Suprapubic skin (tissue), 4 donors: Measurements from ENCODE around the gene EFHD1.

Source experiments
- POLR2A ChIP-seq, 2 donors: fragments of 450-650 bp; IDR thresholded peaks; one replicate each; pipeline ENCODE4 v1.6.1; 2017; ENCODE audit warnings: antibody characterized with exemption in 2 of 2, mild to moderate bottlenecking in 2 of 2, moderate library complexity in 2 of 2
- POLR2AphosphoS5 ChIP-seq, 3 donors: sonication (generic); formaldehyde crosslinking; IDR thresholded peaks; one replicate each; pipeline ENCODE4 v1.6.1; 2017; ENCODE audit warnings: antibody characterized with exemption in 3 of 3
- TF ChIP-seq, protein P1 (sequence below), 2 donors: fragments of 200-600 bp in 1 of 2; fragments of 450-650 bp in 1 of 2; sonication (generic) in 1 of 2; IDR thresholded peaks; one replicate each; pipeline ENCODE4 v1.5.1; 2016 to 2019; ENCODE audit warnings: antibody characterized with exemption in 2 of 2, mild to moderate bottlenecking in 1 of 2, moderate library complexity in 1 of 2

DNA sequence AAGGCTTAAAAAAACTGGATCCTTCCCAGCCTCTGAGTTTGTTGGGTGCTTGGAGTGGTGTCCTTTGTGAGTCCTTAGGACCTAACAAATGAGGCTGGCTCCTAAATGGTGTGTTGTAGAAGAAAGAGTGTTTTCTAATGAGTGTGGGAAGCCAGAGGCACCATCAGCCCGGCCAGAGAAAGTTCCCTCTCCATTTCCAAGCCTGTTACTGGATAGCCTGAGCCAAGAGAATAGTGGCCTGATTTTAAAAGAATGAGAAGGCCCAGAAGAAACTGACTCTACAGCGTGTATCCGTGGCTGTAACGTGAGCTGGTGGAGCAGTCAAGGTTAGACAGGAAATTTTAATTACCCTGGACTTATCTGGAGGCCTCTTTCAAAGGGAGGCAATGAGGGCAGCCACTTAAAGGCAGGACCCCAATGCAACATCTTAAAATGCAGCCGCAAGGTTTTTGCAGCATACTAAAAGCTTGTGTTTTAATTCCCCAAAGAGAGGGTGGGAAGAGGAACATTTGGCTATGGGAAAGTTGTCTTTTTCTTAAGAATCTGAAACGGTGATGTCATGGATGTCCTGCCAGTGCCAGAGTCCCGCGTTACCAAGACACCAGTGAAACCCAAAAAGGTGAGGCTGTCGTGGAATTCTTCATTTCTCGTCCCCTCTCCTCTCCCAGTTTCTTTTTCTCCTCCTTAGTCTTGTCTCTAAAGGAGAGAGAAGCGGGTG lies 4.6 kb downstream of the EFHD1 start:
- no peak for TF ChIP-seq POLR2A (IDR thresholded peaks at IDR 0.05)
- TF ChIP-seq, protein P1, sequence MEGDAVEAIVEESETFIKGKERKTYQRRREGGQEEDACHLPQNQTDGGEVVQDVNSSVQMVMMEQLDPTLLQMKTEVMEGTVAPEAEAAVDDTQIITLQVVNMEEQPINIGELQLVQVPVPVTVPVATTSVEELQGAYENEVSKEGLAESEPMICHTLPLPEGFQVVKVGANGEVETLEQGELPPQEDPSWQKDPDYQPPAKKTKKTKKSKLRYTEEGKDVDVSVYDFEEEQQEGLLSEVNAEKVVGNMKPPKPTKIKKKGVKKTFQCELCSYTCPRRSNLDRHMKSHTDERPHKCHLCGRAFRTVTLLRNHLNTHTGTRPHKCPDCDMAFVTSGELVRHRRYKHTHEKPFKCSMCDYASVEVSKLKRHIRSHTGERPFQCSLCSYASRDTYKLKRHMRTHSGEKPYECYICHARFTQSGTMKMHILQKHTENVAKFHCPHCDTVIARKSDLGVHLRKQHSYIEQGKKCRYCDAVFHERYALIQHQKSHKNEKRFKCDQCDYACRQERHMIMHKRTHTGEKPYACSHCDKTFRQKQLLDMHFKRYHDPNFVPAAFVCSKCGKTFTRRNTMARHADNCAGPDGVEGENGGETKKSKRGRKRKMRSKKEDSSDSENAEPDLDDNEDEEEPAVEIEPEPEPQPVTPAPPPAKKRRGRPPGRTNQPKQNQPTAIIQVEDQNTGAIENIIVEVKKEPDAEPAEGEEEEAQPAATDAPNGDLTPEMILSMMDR (IDR thresholded peaks at IDR 0.05) = no peak
- no peak for TF ChIP-seq POLR2AphosphoS5 (IDR thresholded peaks at IDR 0.05)
